Stimulated activated CD4-positive, alpha-beta T cell treated with anti-CD3 and anti-CD28 coated beads, TNF-alpha, amount 100 ng/mL, for 48 hours (primary cell): ENCODE measurements around the gene GNG14.
A peak's percentile ranks its signal among the peaks of the same experiment; 100 is the strongest.
"Not testable (repeated sequence)": the region's sequence is repeated elsewhere in the genome, so short reads cannot be mapped to it uniquely, and the experiment has no call there.

Experiments
- DNase-seq, 3 donors: peaks; one replicate each; pipeline ENCODE4 v3.0.0-alpha.2; 2020; ENCODE audit warnings: low read depth in 3 of 3

GNG14 gene

DNA sequence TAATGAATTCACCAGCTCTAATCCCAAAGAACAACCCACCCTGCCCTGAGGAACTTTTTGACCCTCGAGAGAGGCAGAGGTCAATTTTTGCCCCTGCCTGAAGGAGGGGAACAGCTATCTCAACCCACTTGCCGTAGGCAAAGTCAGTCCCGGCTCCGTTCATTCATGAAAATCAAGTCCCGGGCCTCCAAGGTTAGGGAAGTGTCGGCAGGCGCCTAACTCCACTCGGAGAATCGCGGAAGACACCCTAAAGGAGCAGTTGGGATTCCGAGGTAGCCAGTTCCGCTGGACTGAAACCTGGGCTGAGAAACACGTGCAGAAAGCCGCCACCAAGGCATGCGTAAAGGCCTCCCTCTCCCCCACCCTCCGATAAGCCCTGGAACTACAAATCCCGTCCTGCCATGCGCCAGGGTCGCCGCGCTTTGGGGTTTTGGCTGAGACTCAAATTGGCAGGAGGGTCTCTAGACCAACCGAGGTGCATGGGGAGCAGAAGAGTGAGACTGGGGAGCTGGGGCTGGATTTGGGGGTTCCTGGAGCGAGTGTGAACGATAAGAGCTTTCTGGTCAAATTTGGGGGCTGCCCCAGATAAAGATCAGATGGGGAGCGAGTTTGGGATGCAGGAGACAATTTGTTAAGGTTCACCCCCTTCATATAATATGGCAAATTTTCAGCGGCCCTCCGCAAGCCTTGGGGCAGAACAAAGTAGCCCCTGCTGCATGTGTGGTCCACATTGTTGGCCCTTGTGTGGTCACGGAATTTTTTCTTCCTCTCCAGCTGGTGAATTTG, 36.0 kb downstream of the GNG14 start, which contains the start of gene TNPO2:
Gene TNPO2 (minus strand): TSS at position 292 of the 786 bp plus-strand sequence. CDS start 2,955 bp downstream, outside the sequence.
- DNase-seq = peak; percentile 41 to 73 (median 63)

- not testable (repeated sequence) for DNase-seq
These were observed 37.8 kb downstream of the GNG14 start for GRCh38 chr19:12725612-12726011.

DNA sequence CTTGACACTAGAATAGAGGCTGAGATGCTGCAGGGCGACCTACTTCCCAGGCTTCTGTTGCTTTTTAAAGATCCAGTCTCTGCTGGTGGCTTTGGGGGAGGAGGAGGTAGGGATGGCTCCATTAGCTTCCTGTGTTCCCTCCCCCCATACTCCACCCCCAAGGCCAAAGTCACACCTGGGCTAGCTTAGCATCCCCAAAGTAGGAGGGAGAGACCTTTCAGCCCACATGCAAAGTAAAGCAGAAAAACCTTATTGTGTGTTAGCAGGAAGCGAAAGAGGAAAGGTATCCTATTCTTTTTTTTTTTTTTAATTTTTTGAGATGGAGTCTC, 39.2 kb downstream of the GNG14 start:
- no peak for DNase-seq

GRCh38 chr19:12727745-12728433, 40.1 kb downstream of the GNG14 start:
- DNase-seq = no peak

DNA sequence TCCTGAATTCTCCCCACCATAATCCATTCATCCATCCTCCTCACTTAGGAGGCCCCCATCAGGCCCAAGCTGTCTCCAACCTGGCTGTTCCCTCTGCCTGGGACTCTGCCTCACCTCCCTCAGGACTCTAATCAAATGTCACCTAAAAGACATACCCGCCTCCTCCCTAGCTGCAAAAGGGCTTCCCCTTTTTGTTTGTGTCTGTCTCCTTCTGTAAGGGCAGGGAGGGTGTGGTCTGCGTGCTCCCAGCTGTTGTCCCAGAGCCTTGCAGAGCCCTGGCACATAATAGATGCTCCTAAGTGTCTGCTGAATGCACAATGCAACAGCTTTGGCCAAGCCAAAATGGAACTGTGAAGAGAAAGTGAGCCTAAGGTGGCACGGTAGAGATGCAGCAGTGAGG, 42.3 kb downstream of the GNG14 start:
- no peak for DNase-seq

- no peak for DNase-seq
These were observed 43.5 kb downstream of the GNG14 start for GRCh38 chr19:12731337-12731736.

DNA sequence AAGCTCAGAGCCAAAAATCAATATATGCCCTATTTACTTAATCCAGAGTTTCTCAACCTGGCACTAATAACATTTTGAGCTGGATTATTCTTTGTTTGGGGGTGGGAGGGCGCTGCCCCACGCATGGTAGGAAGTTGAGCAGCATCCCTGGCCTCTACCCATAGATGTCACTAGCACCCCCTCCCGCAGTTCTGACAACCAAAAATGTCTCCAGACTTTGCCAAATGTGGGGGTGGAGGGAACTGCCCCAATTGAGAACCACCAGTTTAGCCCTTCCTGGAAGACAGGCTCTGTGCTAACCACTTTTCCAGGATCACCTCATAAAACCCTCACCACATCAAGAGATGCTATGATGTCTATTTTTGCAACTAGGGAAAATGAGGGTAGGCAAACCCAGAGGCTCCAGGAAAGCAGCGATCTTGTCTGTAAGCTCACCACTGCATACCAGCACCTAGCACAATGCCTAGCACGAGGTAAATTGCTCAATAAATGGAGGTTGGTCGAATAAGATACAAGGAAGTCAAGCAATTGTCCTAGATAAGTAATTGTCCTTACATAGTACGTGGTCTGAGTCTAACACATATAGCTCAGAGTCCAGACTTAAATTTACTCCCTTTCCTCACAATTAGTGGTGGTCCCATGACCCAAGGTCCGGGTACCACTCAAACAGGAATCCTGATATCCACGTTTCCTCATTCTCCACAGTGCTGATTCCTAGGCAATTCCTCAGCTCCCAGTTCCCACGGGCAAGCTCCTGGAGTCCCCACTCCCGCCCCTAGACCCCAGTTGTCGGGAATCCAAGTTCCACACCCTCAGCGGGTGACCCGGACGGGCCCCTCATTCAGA, 45.8 kb downstream of the GNG14 start:
- DNase-seq = peak in 2 of 3 donors; percentile 54

GRCh38 chr19:12736995-12737834, 49.4 kb downstream of the GNG14 start, which contains the start of gene GET3:
TSS of gene GET3 (plus strand) at chr19:12737497. CDS start at chr19:12737506, 9 bp downstream.
- DNase-seq = peak; percentile 64 to 76 (median 71)

GRCh38 chr19:12737835-12738351, 50.1 kb downstream of the GNG14 start:
- no peak for DNase-seq
